Measurements from ENCODE around the gene PPHLN1. TPM values are rescaled to one million over a fixed set of nuclear protein-coding genes. Genes with fewer than 3 reads are reported as not detected.

Gene PPHLN1
- polyA plus RNA-seq, 3 donors, result 40.7 to 74.8 (median 68.7) TPM

DNA sequence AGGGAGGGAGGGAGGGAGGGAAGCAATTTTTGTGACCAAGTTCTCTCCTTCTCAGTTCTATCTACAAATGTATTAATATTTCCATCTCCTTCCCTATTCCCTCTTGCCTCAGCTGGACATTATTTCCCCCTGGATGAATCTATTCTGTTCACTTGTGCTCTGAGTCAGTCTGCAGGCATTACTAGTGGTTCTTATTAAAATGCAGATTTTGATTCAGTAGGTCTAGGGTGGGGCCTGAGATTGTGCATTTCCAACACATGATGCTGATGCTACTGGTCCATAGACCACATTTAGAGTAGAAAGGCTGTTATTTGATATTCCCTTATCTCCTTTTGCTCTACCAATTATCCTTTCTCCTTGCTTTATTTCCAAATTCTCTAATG, 47.8 kb upstream of the PPHLN1 start:
- intact Hi-C loops (cut with micrococcal nuclease), result no loop called here
- Histone ChIP-seq H2AFZ (ENCODE audit: insufficient read depth, low read depth, low read length, poor library complexity, severe bottlenecking) (no peak overlapping the region), H3K4me3 (replicated peaks in 1 of 3; ENCODE audit: low read depth in 2 of 3, low read length in 3 of 3) (no peak overlapping the region), H3K27ac (ENCODE audit: low read depth in 1 of 2, low read length in 2 of 2) (no peak overlapping the region), H3K79me2 (ENCODE audit: insufficient read depth, low read length) (no peaks in the 10 kb centered on the region), H3K9ac (ENCODE audit: insufficient read depth, low read length, poor library complexity, severe bottlenecking) (no peak overlapping the region), H4K20me1 (ENCODE audit: insufficient read depth, low read length) (no peaks in the 10 kb centered on the region), H3K4me2 (replicated peaks; ENCODE audit: extremely low read depth, low read length, poor library complexity, severe bottlenecking) (no peak overlapping the region), H3K4me1 (ENCODE audit: control insufficient read depth in 1 of 2, insufficient read depth in 2 of 2, low read length in 2 of 2) (no peaks in the 10 kb centered on the region), H3K36me3 (replicated peaks in 1 of 2; ENCODE audit: control insufficient read depth in 1 of 2, insufficient read depth in 2 of 2, low read length in 2 of 2) (no peaks in the 10 kb centered on the region), H3K27me3 (ENCODE audit: control insufficient read depth in 2 of 2, insufficient read depth in 2 of 2, low read length in 2 of 2) (no peaks in the 10 kb centered on the region), H3K9me3 (replicated peaks in 1 of 2; ENCODE audit: control insufficient read depth in 1 of 2, insufficient read depth in 1 of 2, low read length in 2 of 2) (no peaks in the 10 kb centered on the region)
- H3K9me3 Mint-ChIP-seq, result peaks cover 0 to 3% (median 2%) of the 10 kb centered on the region in 7 donors
- peaks cover 5% of the 10 kb centered on the region for H3K4me1 Mint-ChIP-seq
- H3K4me3 Mint-ChIP-seq, result no peak overlapping the region
- H3K36me3 Mint-ChIP-seq, result no peaks in the 10 kb centered on the region
- DNase-seq, result no peak
- H3K27ac Mint-ChIP-seq, result no peak overlapping the region
- TF ChIP-seq, protein P1, sequence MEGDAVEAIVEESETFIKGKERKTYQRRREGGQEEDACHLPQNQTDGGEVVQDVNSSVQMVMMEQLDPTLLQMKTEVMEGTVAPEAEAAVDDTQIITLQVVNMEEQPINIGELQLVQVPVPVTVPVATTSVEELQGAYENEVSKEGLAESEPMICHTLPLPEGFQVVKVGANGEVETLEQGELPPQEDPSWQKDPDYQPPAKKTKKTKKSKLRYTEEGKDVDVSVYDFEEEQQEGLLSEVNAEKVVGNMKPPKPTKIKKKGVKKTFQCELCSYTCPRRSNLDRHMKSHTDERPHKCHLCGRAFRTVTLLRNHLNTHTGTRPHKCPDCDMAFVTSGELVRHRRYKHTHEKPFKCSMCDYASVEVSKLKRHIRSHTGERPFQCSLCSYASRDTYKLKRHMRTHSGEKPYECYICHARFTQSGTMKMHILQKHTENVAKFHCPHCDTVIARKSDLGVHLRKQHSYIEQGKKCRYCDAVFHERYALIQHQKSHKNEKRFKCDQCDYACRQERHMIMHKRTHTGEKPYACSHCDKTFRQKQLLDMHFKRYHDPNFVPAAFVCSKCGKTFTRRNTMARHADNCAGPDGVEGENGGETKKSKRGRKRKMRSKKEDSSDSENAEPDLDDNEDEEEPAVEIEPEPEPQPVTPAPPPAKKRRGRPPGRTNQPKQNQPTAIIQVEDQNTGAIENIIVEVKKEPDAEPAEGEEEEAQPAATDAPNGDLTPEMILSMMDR (IDR thresholded peaks at IDR 0.05), result no peak
- H3K27me3 Mint-ChIP-seq (ENCODE audit: low read depth in 3 of 3), result no peaks in the 10 kb centered on the region

DNA sequence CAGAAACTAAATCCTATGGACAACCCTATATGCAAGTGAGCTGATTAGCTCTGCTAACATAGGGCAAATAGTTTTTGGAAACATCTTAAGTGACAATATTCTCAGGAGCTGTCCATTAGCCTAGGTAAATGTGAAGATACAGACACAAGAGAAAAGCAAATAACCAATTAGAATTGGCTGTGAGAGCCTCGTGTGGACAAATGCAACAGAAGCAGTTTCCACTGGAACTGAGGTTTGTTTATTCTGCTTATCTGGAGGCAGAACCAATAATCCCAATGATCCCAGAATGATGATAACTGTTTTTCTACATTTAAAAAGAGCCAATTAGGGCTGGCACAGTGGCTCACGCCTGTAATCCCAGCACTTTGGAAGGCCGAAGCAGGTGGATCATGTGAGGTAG, 44.7 kb upstream of the PPHLN1 start:
- no peaks in the 10 kb centered on the region for H3K27me3 ChIP-seq (ENCODE audit: control insufficient read depth in 2 of 2, insufficient read depth in 2 of 2, low read length in 2 of 2)
- no peak overlapping the region for H3K4me3 ChIP-seq (replicated peaks in 1 of 3; ENCODE audit: low read depth in 2 of 3, low read length in 3 of 3)
- TF ChIP-seq, protein P1 (IDR thresholded peaks at IDR 0.05), result no peak
- H3K36me3 ChIP-seq (replicated peaks in 1 of 2; ENCODE audit: control insufficient read depth in 1 of 2, insufficient read depth in 2 of 2, low read length in 2 of 2), result no peaks in the 10 kb centered on the region
- H3K4me2 ChIP-seq (replicated peaks; ENCODE audit: extremely low read depth, low read length, poor library complexity, severe bottlenecking), result no peak overlapping the region
- H3K9me3 Mint-ChIP-seq, result peaks cover 0 to 3% (median 0%) of the 10 kb centered on the region in 7 donors
- no peak overlapping the region for H3K9ac ChIP-seq (ENCODE audit: insufficient read depth, low read length, poor library complexity, severe bottlenecking)
- H3K79me2 ChIP-seq (ENCODE audit: insufficient read depth, low read length), result no peaks in the 10 kb centered on the region
- peaks cover 14 to 17% of the 10 kb centered on the region in 2 donors for H3K4me1 ChIP-seq (ENCODE audit: control insufficient read depth in 1 of 2, insufficient read depth in 2 of 2, low read length in 2 of 2)
- intact Hi-C loops (cut with micrococcal nuclease), result no loop called here
- no CpG with 5 or more reads among the region's 3 CpGs for WGBS (ENCODE audit: insufficient coverage)
- H3K4me3 Mint-ChIP-seq, result no peak overlapping the region
- no peak for DNase-seq
- H3K27me3 Mint-ChIP-seq (ENCODE audit: low read depth in 3 of 3), result no peaks in the 10 kb centered on the region
- no peaks in the 10 kb centered on the region for H4K20me1 ChIP-seq (ENCODE audit: insufficient read depth, low read length)
- peaks cover 18% of the 10 kb centered on the region for H3K4me1 Mint-ChIP-seq
- no peaks in the 10 kb centered on the region for H3K9me3 ChIP-seq (replicated peaks in 1 of 2; ENCODE audit: control insufficient read depth in 1 of 2, insufficient read depth in 1 of 2, low read length in 2 of 2)
- H3K27ac ChIP-seq (ENCODE audit: low read depth in 1 of 2, low read length in 2 of 2), result no peak overlapping the region
- no peaks in the 10 kb centered on the region for H3K36me3 Mint-ChIP-seq
- H2AFZ ChIP-seq (ENCODE audit: insufficient read depth, low read depth, low read length, poor library complexity, severe bottlenecking), result no peak overlapping the region
- H3K27ac Mint-ChIP-seq, result no peak overlapping the region
